Trophoblast cell (in vitro differentiated cells and primary cell): Measurements from ENCODE around the gene PGBD5.

Source experiments
- DNase-seq, 2 donors: peaks; one replicate each; pipeline ENCODE4 v3.0.0-alpha.2; 2016
- H2AFZ ChIP-seq: 2 replicates; pipeline ENCODE4 v1.6.1; 2013; ENCODE audit warnings: low read length, moderate library complexity, mild to moderate bottlenecking; ENCODE audit not compliant: insufficient read depth, poor library complexity
- H2AK5ac ChIP-seq: 2 replicates; pipeline ENCODE4 v1.6.1; 2013; ENCODE audit warnings: mild to moderate bottlenecking, low read length
- H2BK120ac ChIP-seq: 2 replicates; pipeline ENCODE4 v1.6.1; 2013; ENCODE audit warnings: low read length, mild to moderate bottlenecking, moderate library complexity; ENCODE audit not compliant: insufficient read depth, poor library complexity
- H2BK12ac ChIP-seq: 2 replicates; pipeline ENCODE4 v1.6.1; 2013; ENCODE audit warnings: mild to moderate bottlenecking, low read length, moderate library complexity
- H2BK5ac ChIP-seq: 2 replicates; pipeline ENCODE4 v1.6.1; 2013; ENCODE audit warnings: low read length, low read depth, moderate library complexity, mild to moderate bottlenecking; ENCODE audit not compliant: poor library complexity
- H3K14ac ChIP-seq: 2 replicates; pipeline ENCODE4 v1.6.1; 2013; ENCODE audit warnings: mild to moderate bottlenecking, low read length
- H3K18ac ChIP-seq: 2 replicates; pipeline ENCODE4 v1.6.1; 2013; ENCODE audit warnings: mild to moderate bottlenecking, low read length
- H3K23ac ChIP-seq: 2 replicates; pipeline ENCODE4 v1.6.1; 2013; ENCODE audit warnings: low read length
- H3K27ac ChIP-seq: 2 replicates; pipeline ENCODE4 v1.5.1; 2013; ENCODE audit warnings: low read depth, mild to moderate bottlenecking, inconsistent platforms, low read length, moderate library complexity
- H3K27me3 ChIP-seq: 2 replicates; pipeline ENCODE4 v1.6.1; 2013; ENCODE audit warnings: inconsistent platforms, mild to moderate bottlenecking, low read length, moderate library complexity; ENCODE audit not compliant: insufficient read depth
- H3K36me3 ChIP-seq, 2 experiments: 1 replicate in 1 of 2; 2 replicates in 1 of 2; pipeline ENCODE4 v1.6.1; 2013; ENCODE audit warnings: low read length in 2 of 2, mild to moderate bottlenecking in 2 of 2, moderate library complexity in 1 of 2; ENCODE audit not compliant: insufficient read depth in 2 of 2, control insufficient read depth in 1 of 2
- H3K4ac ChIP-seq: 2 replicates; pipeline ENCODE4 v1.6.1; 2013; ENCODE audit warnings: low read depth, mild to moderate bottlenecking, low read length, moderate library complexity
- H3K4me1 ChIP-seq, 2 experiments: 1 replicate in 1 of 2; 2 replicates in 1 of 2; pipeline ENCODE4 v1.6.1; 2013; ENCODE audit warnings: low read length in 2 of 2, mild to moderate bottlenecking in 2 of 2, moderate library complexity in 1 of 2; ENCODE audit not compliant: insufficient read depth in 2 of 2, control insufficient read depth in 1 of 2
- H3K4me2 ChIP-seq: 2 replicates; pipeline ENCODE4 v1.6.1; 2013; ENCODE audit warnings: inconsistent platforms, mild to moderate bottlenecking, low read length, moderate library complexity
- H3K4me3 ChIP-seq: 2 replicates; pipeline ENCODE4 v1.5.1; 2013; ENCODE audit warnings: mild to moderate bottlenecking, low read depth, low read length, inconsistent platforms
- H3K79me1 ChIP-seq: one replicate; pipeline ENCODE4 v1.6.1; 2013; ENCODE audit warnings: low read length
- H3K79me2 ChIP-seq: 2 replicates; pipeline ENCODE4 v1.6.1; 2013; ENCODE audit warnings: low read length, mild to moderate bottlenecking; ENCODE audit not compliant: control insufficient read depth, insufficient read depth, poor library complexity
- H3K9ac ChIP-seq: 2 replicates; pipeline ENCODE4 v1.6.1; 2013; ENCODE audit warnings: mild to moderate bottlenecking, low read length
- H3K9me3 ChIP-seq: 2 replicates; pipeline ENCODE4 v1.6.1; 2013; ENCODE audit warnings: low read depth, mild to moderate bottlenecking, control low read depth, inconsistent platforms, low read length; ENCODE audit not compliant: insufficient read depth
- H4K12ac ChIP-seq: 2 replicates; pipeline ENCODE4 v1.6.1; 2013; ENCODE audit warnings: low read depth, mild to moderate bottlenecking, low read length, moderate library complexity
- H4K8ac ChIP-seq: 2 replicates; pipeline ENCODE4 v1.6.1; 2013; ENCODE audit warnings: low read depth, mild to moderate bottlenecking, low read length, moderate library complexity
- H4K91ac ChIP-seq: one replicate; pipeline ENCODE4 v1.6.1; 2013; ENCODE audit warnings: low read depth, mild to moderate bottlenecking, low read length, moderate library complexity
- WGBS: extraction: QIAGEN DNeasy Blood & Tissue Kit; methylation state at CpG from one replicate; pipeline ENCODE4 v1.1.7; 2013; ENCODE audit warnings: missing lambda C conversion rate; ENCODE audit not compliant: insufficient read length, insufficient coverage; ENCODE audit errors: extremely low coverage; 5-methylcytosine and 5-hydroxymethylcytosine counted together

The PGBD5 gene

GRCh38 chr1:230286890-230287269 is 139.3 kb downstream of the PGBD5 start:
- Histone ChIP-seq H2AK5ac (no peak overlapping the region), H3K9ac (no peak overlapping the region), H2AFZ (no peak overlapping the region), H2BK120ac (no peak overlapping the region), H3K27ac (no peak overlapping the region), H3K4me2 (no peak overlapping the region), H4K91ac (no peak overlapping the region), H3K27me3 (peaks cover under 1% of the 10 kb centered on the region), H4K8ac (no peak overlapping the region), H3K9me3 (no peaks in the 10 kb centered on the region), H3K14ac (no peak overlapping the region), H3K79me1 (no peaks in the 10 kb centered on the region), H3K18ac (no peak overlapping the region), H2BK12ac (no peak overlapping the region), H4K12ac (no peak overlapping the region), H3K4ac (no peak overlapping the region), H3K4me1 (no peaks in the 10 kb centered on the region), H3K4me3 (no peak overlapping the region), H3K79me2 (peaks cover 1% of the 10 kb centered on the region), H3K23ac (no peak overlapping the region), H2BK5ac (no peak overlapping the region), H3K36me3 (peaks cover 6 to 9% of the 10 kb centered on the region in 2 experiments)
- DNase-seq: no peak
- no CpG with 5 or more reads among the region's 10 CpGs for WGBS

DNA sequence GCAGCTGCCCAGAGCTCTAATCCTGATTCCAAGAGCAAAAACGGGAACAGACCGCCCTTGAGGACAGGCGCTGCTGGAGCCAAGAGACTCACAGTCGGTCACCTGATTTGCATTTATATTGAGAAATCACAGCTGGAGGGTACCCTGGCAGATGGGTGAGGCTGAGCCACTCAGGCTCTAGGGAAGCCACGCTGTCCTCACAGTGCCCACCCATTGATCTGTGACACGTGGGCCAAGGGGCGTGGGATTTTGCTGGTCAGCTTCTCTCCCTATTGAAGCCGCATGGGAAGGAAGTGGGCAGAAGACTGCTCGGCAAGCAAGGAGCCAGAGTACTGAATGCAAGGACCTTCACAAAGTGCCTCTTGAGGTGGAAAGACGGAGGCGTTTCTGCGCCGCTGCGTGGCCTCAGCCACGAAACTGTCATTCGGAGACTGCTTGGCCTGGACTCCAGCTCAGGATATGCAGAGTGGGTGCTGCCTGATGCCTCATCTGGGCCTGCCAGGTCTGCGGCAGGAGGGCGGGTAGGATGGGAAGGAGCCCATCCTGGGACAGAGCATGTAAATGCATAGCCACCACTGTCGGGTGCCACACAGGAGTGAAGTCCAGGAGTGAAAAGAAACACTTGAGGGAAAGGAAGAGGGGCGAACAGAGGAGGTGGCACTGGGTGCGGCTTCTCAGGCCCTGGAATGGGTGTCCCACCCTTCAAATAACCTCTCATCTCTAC is 139.8 kb downstream of the PGBD5 start:
- Histone ChIP-seq H3K36me3 (peaks cover 6 to 9% of the 10 kb centered on the region in 2 experiments), H3K4ac (no peak overlapping the region), H3K14ac (no peak overlapping the region), H2BK5ac (no peak overlapping the region), H4K12ac (no peak overlapping the region), H3K4me2 (no peak overlapping the region), H2AK5ac (no peak overlapping the region), H3K27me3 (no peaks in the 10 kb centered on the region), H3K4me1 (no peaks in the 10 kb centered on the region), H3K79me2 (peaks cover 1% of the 10 kb centered on the region), H2BK12ac (no peak overlapping the region), H4K91ac (no peak overlapping the region), H3K27ac (no peak overlapping the region), H4K8ac (no peak overlapping the region), H2BK120ac (no peak overlapping the region), H2AFZ (no peak overlapping the region), H3K9me3 (no peaks in the 10 kb centered on the region), H3K9ac (no peak overlapping the region), H3K4me3 (no peak overlapping the region), H3K79me1 (no peaks in the 10 kb centered on the region), H3K23ac (no peak overlapping the region), H3K18ac (no peak overlapping the region)
- no peak for DNase-seq
- no CpG with 5 or more reads among the region's 21 CpGs for WGBS

GRCh38 chr1:230285351-230285750 is 140.8 kb downstream of the PGBD5 start:
- no peak overlapping the region for H3K23ac ChIP-seq
- peaks cover 1% of the 10 kb centered on the region for H3K79me2 ChIP-seq
- no peak overlapping the region for H2BK12ac ChIP-seq
- no peak overlapping the region for H3K9ac ChIP-seq
- no peaks in the 10 kb centered on the region for H3K4me1 ChIP-seq
- no peak overlapping the region for H4K91ac ChIP-seq
- peaks cover 16 to 17% of the 10 kb centered on the region in 2 experiments for H3K36me3 ChIP-seq
- no peak overlapping the region for H2AFZ ChIP-seq
- H3K9me3 ChIP-seq: no peaks in the 10 kb centered on the region
- no peak overlapping the region for H3K14ac ChIP-seq
- no peak overlapping the region for H3K18ac ChIP-seq
- WGBS: no CpG with 5 or more reads among the region's 7 CpGs
- no peak overlapping the region for H2BK5ac ChIP-seq
- no peaks in the 10 kb centered on the region for H3K79me1 ChIP-seq
- no peak overlapping the region for H3K27ac ChIP-seq
- no peaks in the 10 kb centered on the region for H3K27me3 ChIP-seq
- no peak overlapping the region for H2BK120ac ChIP-seq
- H3K4ac ChIP-seq: no peak overlapping the region
- H4K8ac ChIP-seq: no peak overlapping the region
- H2AK5ac ChIP-seq: no peak overlapping the region
- no peak overlapping the region for H3K4me3 ChIP-seq
- H4K12ac ChIP-seq: no peak overlapping the region
- DNase-seq: no peak
- no peak overlapping the region for H3K4me2 ChIP-seq

DNA sequence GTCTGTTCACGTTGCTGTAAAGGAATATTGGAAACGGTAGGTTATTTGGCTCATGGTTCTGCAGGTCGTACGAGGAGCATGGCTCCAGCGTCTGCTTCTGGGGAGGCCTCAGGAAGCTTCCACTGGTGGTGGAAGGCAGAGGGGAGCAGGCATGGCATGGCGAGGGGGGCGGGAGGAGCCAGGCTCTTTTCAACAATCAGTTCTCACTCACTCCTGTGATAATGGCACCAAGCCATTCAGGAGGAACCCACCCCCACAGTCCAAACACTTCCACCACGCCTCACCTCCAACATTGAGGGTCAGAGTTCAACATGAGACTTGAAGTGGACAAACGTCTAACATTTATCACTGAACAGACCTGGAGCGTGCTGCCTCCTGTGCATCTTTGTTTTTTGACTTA is 141.2 kb downstream of the PGBD5 start:
- no peaks in the 10 kb centered on the region for H3K79me1 ChIP-seq
- H2AFZ ChIP-seq: no peak overlapping the region
- H3K9me3 ChIP-seq: no peaks in the 10 kb centered on the region
- H3K23ac ChIP-seq: no peak overlapping the region
- peaks cover 1% of the 10 kb centered on the region for H3K79me2 ChIP-seq
- H3K14ac ChIP-seq: no peak overlapping the region
- no peak overlapping the region for H2BK120ac ChIP-seq
- no peak overlapping the region for H2BK12ac ChIP-seq
- no CpG with 5 or more reads among the region's 10 CpGs for WGBS
- no peak overlapping the region for H4K12ac ChIP-seq
- H3K4me2 ChIP-seq: no peak overlapping the region
- no peaks in the 10 kb centered on the region for H3K4me1 ChIP-seq
- no peak overlapping the region for H3K9ac ChIP-seq
- no peak overlapping the region for H2BK5ac ChIP-seq
- H3K4me3 ChIP-seq: no peak overlapping the region
- no peak for DNase-seq
- H3K18ac ChIP-seq: no peak overlapping the region
- peaks cover 20 to 22% of the 10 kb centered on the region in 2 experiments for H3K36me3 ChIP-seq
- H3K27me3 ChIP-seq: no peaks in the 10 kb centered on the region
- H4K91ac ChIP-seq: no peak overlapping the region
- H3K4ac ChIP-seq: no peak overlapping the region
- H2AK5ac ChIP-seq: no peak overlapping the region
- H4K8ac ChIP-seq: no peak overlapping the region
- no peak overlapping the region for H3K27ac ChIP-seq
